Common myeloid progenitor, CD34-positive (primary cell): ENCODE data around the gene CBX8.

Experiments used
- CTCF ChIA-PET: fragments of 350-600 bp; sonication (Branson Sonifier 250); formaldehyde crosslinking; loops from one replicate; lab custom pipeline; 2021; ENCODE audit warnings: antibody characterized with exemption; lab: Charles Lee
- POLR2A ChIA-PET: fragments of 350-600 bp; sonication (Branson Sonifier 250); formaldehyde crosslinking; loops from one replicate; lab custom pipeline; 2021; ENCODE audit warnings: antibody characterized with exemption; lab: Charles Lee
- DNase-seq, 3 donors: peaks; one replicate each; pipeline versions ENCODE4 v3.0.0 to v3.0.0-alpha.2; 2013
- H3K27ac ChIP-seq, 2 experiments: 1 replicate in 1 of 2; 2 replicates in 1 of 2; pipeline ENCODE4 v1.7.0; 2013; ENCODE audit warnings: inconsistent platforms in 2 of 2, low read length in 2 of 2, mild to moderate bottlenecking in 2 of 2, low read depth in 1 of 2, moderate library complexity in 1 of 2; ENCODE audit not compliant: severe bottlenecking in 2 of 2, insufficient read depth in 1 of 2, poor library complexity in 1 of 2
- H3K27me3 ChIP-seq, 5 experiments: replicated peaks in 2 of 5; 1 replicate in 3 of 5; 2 replicates in 2 of 5; pipeline versions ENCODE4 v1.6.1 to v1.7.0; 2013; ENCODE audit warnings: low read length in 4 of 5, mild to moderate bottlenecking in 2 of 5, moderate library complexity in 2 of 5, inconsistent platforms in 1 of 5; ENCODE audit not compliant: insufficient read depth in 5 of 5, control insufficient read depth in 4 of 5
- H3K36me3 ChIP-seq, 4 experiments: 1 replicate in 2 of 4; 2 replicates in 2 of 4; pipeline versions ENCODE4 v1.6.1 to v1.7.0; 2013; ENCODE audit warnings: low read length in 3 of 4, control low read depth in 1 of 4, mild to moderate bottlenecking in 1 of 4; ENCODE audit not compliant: control insufficient read depth in 4 of 4, insufficient read depth in 4 of 4
- H3K4me1 ChIP-seq, 4 experiments: 1 replicate in 3 of 4; 2 replicates in 1 of 4; pipeline versions ENCODE4 v1.6.1 to v1.7.1; 2013; ENCODE audit warnings: low read length in 3 of 4, mild to moderate bottlenecking in 3 of 4, control low read depth in 1 of 4, inconsistent platforms in 1 of 4, moderate library complexity in 1 of 4; ENCODE audit not compliant: control insufficient read depth in 4 of 4, insufficient read depth in 4 of 4; ENCODE audit errors: control extremely low read depth in 1 of 4
- H3K4me3 ChIP-seq, 7 experiments: 1 replicate in 4 of 7; 2 replicates in 3 of 7; pipeline versions ENCODE4 v1.5.1 to v1.7.0; 2013; ENCODE audit warnings: mild to moderate bottlenecking in 7 of 7, low read length in 6 of 7, moderate library complexity in 6 of 7, inconsistent platforms in 2 of 7, low read depth in 2 of 7, control low read depth in 1 of 7; ENCODE audit not compliant: insufficient read depth in 4 of 7, control insufficient read depth in 1 of 7; ENCODE audit errors: extremely low read depth in 1 of 7
- H3K9me3 ChIP-seq, 5 experiments: 1 replicate in 4 of 5; 2 replicates in 1 of 5; pipeline versions ENCODE4 v1.6.1 to v1.7.1; 2013; ENCODE audit warnings: low read length in 4 of 5, mild to moderate bottlenecking in 2 of 5, inconsistent platforms in 1 of 5, low read depth in 1 of 5, moderate library complexity in 1 of 5; ENCODE audit not compliant: control insufficient read depth in 4 of 5, insufficient read depth in 2 of 5; ENCODE audit errors: control extremely low read depth in 1 of 5
- WGBS: methylation state at CpG from one replicate; pipeline ENCODE4 v1.1.5; 2013; ENCODE audit not compliant: insufficient coverage; 5-methylcytosine and 5-hydroxymethylcytosine counted together

Gene CBX8

GRCh38 chr17:79793924-79794304 lies 3.0 kb downstream of the CBX8 start:
- H3K9me3 ChIP-seq, result no peaks in the 10 kb centered on the region
- DNase-seq, result no peak
- peaks cover 0 to 60% (median 49%) of the 10 kb centered on the region in 4 experiments for H3K4me1 ChIP-seq
- ChIA-PET CTCF (interaction anchor here (0.6 to 1.4 kb wide), 4 partner anchors 10 to 123 kb away, joined by 3 to 6 read pairs (median 4); partner anchors contain the start of gene CBX4), POLR2A (no interaction called here)
- whole genome bisulfite sequencing, result 80% methylated on average over 1 of the region's 3 CpGs
- H3K36me3 ChIP-seq, result peaks cover 0 to 16% (median 12%) of the 10 kb centered on the region in 4 experiments
- H3K27ac ChIP-seq, result no peak overlapping the region
- no peak overlapping the region for H3K4me3 ChIP-seq
- peaks cover 0 to 64% (median 32%) of the 10 kb centered on the region in 5 experiments for H3K27me3 ChIP-seq

GRCh38 chr17:79792984-79793923 lies 3.6 kb downstream of the CBX8 start:
- Histone ChIP-seq H3K4me1 (peaks cover 0 to 54% (median 43%) of the 10 kb centered on the region in 4 experiments), H3K27ac (no peak overlapping the region)

GRCh38 chr17:79792341-79792871 lies 4.5 kb downstream of the CBX8 start:
- peaks cover 0 to 58% (median 27%) of the 10 kb centered on the region in 5 experiments for H3K27me3 ChIP-seq
- POLR2A ChIA-PET, result no interaction called here
- peaks cover 0 to 47% (median 36%) of the 10 kb centered on the region in 4 experiments for H3K4me1 ChIP-seq

More at GRCh38 chr17:79792984-79793923, 3.6 kb downstream of the CBX8 start:
- peaks cover 0 to 64% (median 27%) of the 10 kb centered on the region in 5 experiments for H3K27me3 ChIP-seq
- no peak for DNase-seq
- no peaks in the 10 kb centered on the region for H3K9me3 ChIP-seq
- no peak overlapping the region for H3K4me3 ChIP-seq
- ChIA-PET POLR2A (no interaction called here), CTCF (interaction anchor here (0.6 to 3.3 kb wide), 6 partner anchors 11 to 124 kb away, joined by 3 to 12 read pairs (median 4); partner anchors contain the start of gene CBX4)
- 77% methylated on average over 48 of the region's 63 CpGs for WGBS
- peaks cover 0 to 16% (median 12%) of the 10 kb centered on the region in 4 experiments for H3K36me3 ChIP-seq

GRCh38 chr17:79791735-79792161 lies 5.1 kb downstream of the CBX8 start:
- ChIA-PET CTCF (interaction anchor here (0.8 to 3.3 kb wide), 6 partner anchors 12 to 178 kb away, joined by 3 to 12 read pairs (median 4); partner anchors contain the start of gene CBX4), POLR2A (no interaction called here)
- Histone ChIP-seq H3K4me3 (no peak overlapping the region), H3K9me3 (no peaks in the 10 kb centered on the region), H3K27me3 (peaks cover 0 to 58% (median 27%) of the 10 kb centered on the region in 5 experiments), H3K36me3 (peaks cover 0 to 19% (median 12%) of the 10 kb centered on the region in 4 experiments), H3K4me1 (peaks cover 0 to 47% (median 36%) of the 10 kb centered on the region in 4 experiments), H3K27ac (no peak overlapping the region)
- WGBS, result 7% methylated on average over 11 of the region's 26 CpGs
- no peak for DNase-seq

More at GRCh38 chr17:79792341-79792871, 4.5 kb downstream of the CBX8 start:
- peaks cover 0 to 16% (median 12%) of the 10 kb centered on the region in 4 experiments for H3K36me3 ChIP-seq
- WGBS, result 29% methylated on average over 6 of the region's 22 CpGs
- CTCF ChIA-PET, result interaction anchor here (0.8 to 3.3 kb wide), 5 partner anchors 12 to 47 kb away, joined by 3 to 12 read pairs (median 3); no protein-coding TSS in a partner anchor
- no peaks in the 10 kb centered on the region for H3K9me3 ChIP-seq
- no peak overlapping the region for H3K27ac ChIP-seq
- no peak for DNase-seq
- no peak overlapping the region for H3K4me3 ChIP-seq

- Histone ChIP-seq H3K4me1 (peaks cover 0 to 43% (median 32%) of the 10 kb centered on the region in 4 experiments), H3K27ac (no peak overlapping the region), H3K36me3 (peaks cover 0 to 25% (median 13%) of the 10 kb centered on the region in 4 experiments), H3K4me3 (peak overlapping the region in 2 of 7 experiments; percentile 23 to 26), H3K27me3 (peaks cover 0 to 58% (median 27%) of the 10 kb centered on the region in 5 experiments), H3K9me3 (no peaks in the 10 kb centered on the region)
- ChIA-PET CTCF (interaction anchor here (1.1 to 3.3 kb wide), 9 partner anchors 13 to 179 kb away, joined by 3 to 20 read pairs (median 4); partner anchors contain the start of genes CBX2 and CBX4), POLR2A (interaction anchor here (0.6 kb wide), 1 partner anchor 208 kb away, joined by 5 read pairs; no protein-coding TSS in a partner anchor)
- WGBS, result 6% methylated on average over 58 of the region's 68 CpGs
- DNase-seq, result peak in 2 of 3 donors; percentile 65 to 67
Observed at GRCh38 chr17:79790805-79791734, 5.8 kb downstream of the CBX8 start.
